ENCODE data around the gene PRKCE.

Gene PRKCE

GRCh38 chr2:46119453-46119852, 468.0 kb downstream of the PRKCE start:
- no peak overlapping the region for H3K9ac ChIP-seq (ENCODE audit: low read length in 2 of 2)
- H3K4me3 ChIP-seq (ENCODE audit: low read length in 2 of 2) = no peak overlapping the region
- H3K36me3 ChIP-seq (ENCODE audit: control insufficient read depth in 2 of 2, insufficient read depth in 2 of 2, low read length in 2 of 2) = no peaks in the 10 kb centered on the region
- no peaks in the 10 kb centered on the region for H3K4me1 ChIP-seq (ENCODE audit: control insufficient read depth, insufficient read depth, low read length)
- H3K27me3 ChIP-seq (ENCODE audit: control insufficient read depth in 1 of 2, insufficient read depth in 2 of 2, low read length in 2 of 2) = no peaks in the 10 kb centered on the region
- no peaks in the 10 kb centered on the region for H3K9me3 ChIP-seq (ENCODE audit: control insufficient read depth in 2 of 2, low read length in 2 of 2)
- H3K27ac ChIP-seq (ENCODE audit: low read length) = no peak overlapping the region

GRCh38 chr2:46120792-46121555, 469.5 kb downstream of the PRKCE start:
- H3K27me3 ChIP-seq (ENCODE audit: control insufficient read depth in 1 of 2, insufficient read depth in 2 of 2, low read length in 2 of 2) = no peaks in the 10 kb centered on the region
- H3K36me3 ChIP-seq (ENCODE audit: control insufficient read depth in 2 of 2, insufficient read depth in 2 of 2, low read length in 2 of 2) = no peaks in the 10 kb centered on the region
- H3K27ac ChIP-seq (ENCODE audit: low read length) = no peak overlapping the region
- no peaks in the 10 kb centered on the region for H3K9me3 ChIP-seq (ENCODE audit: control insufficient read depth in 2 of 2, low read length in 2 of 2)
- no peak overlapping the region for H3K4me3 ChIP-seq (ENCODE audit: low read length in 2 of 2)
- H3K9ac ChIP-seq (ENCODE audit: low read length in 2 of 2) = no peak overlapping the region
- no peaks in the 10 kb centered on the region for H3K4me1 ChIP-seq (ENCODE audit: control insufficient read depth, insufficient read depth, low read length)

- Histone ChIP-seq H3K9me3 (ENCODE audit: control insufficient read depth in 2 of 2, low read length in 2 of 2) (no peaks in the 10 kb centered on the region), H3K27me3 (ENCODE audit: control insufficient read depth in 1 of 2, insufficient read depth in 2 of 2, low read length in 2 of 2) (no peaks in the 10 kb centered on the region), H3K4me1 (ENCODE audit: control insufficient read depth, insufficient read depth, low read length) (no peaks in the 10 kb centered on the region), H3K9ac (ENCODE audit: low read length in 2 of 2) (no peak overlapping the region), H3K36me3 (ENCODE audit: control insufficient read depth in 2 of 2, insufficient read depth in 2 of 2, low read length in 2 of 2) (no peaks in the 10 kb centered on the region), H3K27ac (ENCODE audit: low read length) (no peak overlapping the region), H3K4me3 (ENCODE audit: low read length in 2 of 2) (no peak overlapping the region)
Observed at GRCh38 chr2:46122318-46122976, 471.0 kb downstream of the PRKCE start.

- no peak overlapping the region for H3K27ac ChIP-seq (ENCODE audit: low read length)
- H3K4me3 ChIP-seq (ENCODE audit: low read length in 2 of 2) = no peak overlapping the region
- H3K4me1 ChIP-seq (ENCODE audit: control insufficient read depth, insufficient read depth, low read length) = no peaks in the 10 kb centered on the region
- no peaks in the 10 kb centered on the region for H3K9me3 ChIP-seq (ENCODE audit: control insufficient read depth in 2 of 2, low read length in 2 of 2)
- H3K27me3 ChIP-seq (ENCODE audit: control insufficient read depth in 1 of 2, insufficient read depth in 2 of 2, low read length in 2 of 2) = no peaks in the 10 kb centered on the region
- H3K9ac ChIP-seq (ENCODE audit: low read length in 2 of 2) = no peak overlapping the region
- no peaks in the 10 kb centered on the region for H3K36me3 ChIP-seq (ENCODE audit: control insufficient read depth in 2 of 2, insufficient read depth in 2 of 2, low read length in 2 of 2)
Observed at GRCh38 chr2:46123013-46123412, 471.5 kb downstream of the PRKCE start.

GRCh38 chr2:46125798-46126197, 474.3 kb downstream of the PRKCE start:
- Histone ChIP-seq H3K4me1 (ENCODE audit: control insufficient read depth, insufficient read depth, low read length) (no peaks in the 10 kb centered on the region), H3K9ac (ENCODE audit: low read length in 2 of 2) (no peak overlapping the region), H3K36me3 (ENCODE audit: control insufficient read depth in 2 of 2, insufficient read depth in 2 of 2, low read length in 2 of 2) (no peaks in the 10 kb centered on the region), H3K27me3 (ENCODE audit: control insufficient read depth in 1 of 2, insufficient read depth in 2 of 2, low read length in 2 of 2) (no peaks in the 10 kb centered on the region), H3K9me3 (ENCODE audit: control insufficient read depth in 2 of 2, low read length in 2 of 2) (no peaks in the 10 kb centered on the region), H3K27ac (ENCODE audit: low read length) (no peak overlapping the region), H3K4me3 (ENCODE audit: low read length in 2 of 2) (no peak overlapping the region)

- Histone ChIP-seq H3K9me3 (ENCODE audit: control insufficient read depth in 2 of 2, low read length in 2 of 2) (no peaks in the 10 kb centered on the region), H3K4me3 (ENCODE audit: low read length in 2 of 2) (no peak overlapping the region), H3K36me3 (ENCODE audit: control insufficient read depth in 2 of 2, insufficient read depth in 2 of 2, low read length in 2 of 2) (no peaks in the 10 kb centered on the region), H3K27me3 (ENCODE audit: control insufficient read depth in 1 of 2, insufficient read depth in 2 of 2, low read length in 2 of 2) (no peaks in the 10 kb centered on the region), H3K9ac (ENCODE audit: low read length in 2 of 2) (no peak overlapping the region), H3K4me1 (ENCODE audit: control insufficient read depth, insufficient read depth, low read length) (no peaks in the 10 kb centered on the region), H3K27ac (ENCODE audit: low read length) (no peak overlapping the region)
Observed at GRCh38 chr2:46126571-46126970, 475.1 kb downstream of the PRKCE start.

GRCh38 chr2:46127176-46127575, 475.7 kb downstream of the PRKCE start:
- no peaks in the 10 kb centered on the region for H3K4me1 ChIP-seq (ENCODE audit: control insufficient read depth, insufficient read depth, low read length)
- H3K27ac ChIP-seq (ENCODE audit: low read length) = no peak overlapping the region
- no peak overlapping the region for H3K4me3 ChIP-seq (ENCODE audit: low read length in 2 of 2)
- H3K36me3 ChIP-seq (ENCODE audit: control insufficient read depth in 2 of 2, insufficient read depth in 2 of 2, low read length in 2 of 2) = no peaks in the 10 kb centered on the region
- no peak overlapping the region for H3K9ac ChIP-seq (ENCODE audit: low read length in 2 of 2)
- no peaks in the 10 kb centered on the region for H3K27me3 ChIP-seq (ENCODE audit: control insufficient read depth in 1 of 2, insufficient read depth in 2 of 2, low read length in 2 of 2)
- no peaks in the 10 kb centered on the region for H3K9me3 ChIP-seq (ENCODE audit: control insufficient read depth in 2 of 2, low read length in 2 of 2)

- Histone ChIP-seq H3K9me3 (ENCODE audit: control insufficient read depth in 2 of 2, low read length in 2 of 2) (no peaks in the 10 kb centered on the region), H3K4me3 (ENCODE audit: low read length in 2 of 2) (no peak overlapping the region), H3K9ac (ENCODE audit: low read length in 2 of 2) (no peak overlapping the region), H3K27ac (ENCODE audit: low read length) (no peak overlapping the region), H3K36me3 (ENCODE audit: control insufficient read depth in 2 of 2, insufficient read depth in 2 of 2, low read length in 2 of 2) (no peaks in the 10 kb centered on the region), H3K4me1 (ENCODE audit: control insufficient read depth, insufficient read depth, low read length) (peaks cover 5% of the 10 kb centered on the region), H3K27me3 (ENCODE audit: control insufficient read depth in 1 of 2, insufficient read depth in 2 of 2, low read length in 2 of 2) (no peaks in the 10 kb centered on the region)
Observed at GRCh38 chr2:46130511-46130910, 479.0 kb downstream of the PRKCE start.

- Histone ChIP-seq H3K4me3 (ENCODE audit: low read length in 2 of 2) (no peak overlapping the region), H3K27me3 (ENCODE audit: control insufficient read depth in 1 of 2, insufficient read depth in 2 of 2, low read length in 2 of 2) (no peaks in the 10 kb centered on the region), H3K27ac (ENCODE audit: low read length) (no peak overlapping the region), H3K4me1 (ENCODE audit: control insufficient read depth, insufficient read depth, low read length) (peaks cover 5% of the 10 kb centered on the region), H3K9ac (ENCODE audit: low read length in 2 of 2) (no peak overlapping the region), H3K36me3 (ENCODE audit: control insufficient read depth in 2 of 2, insufficient read depth in 2 of 2, low read length in 2 of 2) (no peaks in the 10 kb centered on the region), H3K9me3 (ENCODE audit: control insufficient read depth in 2 of 2, low read length in 2 of 2) (no peaks in the 10 kb centered on the region)
Observed at GRCh38 chr2:46132996-46133395, 481.5 kb downstream of the PRKCE start.

- no peaks in the 10 kb centered on the region for H3K36me3 ChIP-seq (ENCODE audit: control insufficient read depth in 2 of 2, insufficient read depth in 2 of 2, low read length in 2 of 2)
- no peak overlapping the region for H3K9ac ChIP-seq (ENCODE audit: low read length in 2 of 2)
- no peaks in the 10 kb centered on the region for H3K27me3 ChIP-seq (ENCODE audit: control insufficient read depth in 1 of 2, insufficient read depth in 2 of 2, low read length in 2 of 2)
- no peaks in the 10 kb centered on the region for H3K9me3 ChIP-seq (ENCODE audit: control insufficient read depth in 2 of 2, low read length in 2 of 2)
- no peak overlapping the region for H3K27ac ChIP-seq (ENCODE audit: low read length)
- peak overlapping the region in 1 of 2 donors; percentile 22 for H3K4me3 ChIP-seq (ENCODE audit: low read length in 2 of 2)
- peaks cover 5% of the 10 kb centered on the region for H3K4me1 ChIP-seq (ENCODE audit: control insufficient read depth, insufficient read depth, low read length)
Observed at GRCh38 chr2:46134531-46135227, 483.2 kb downstream of the PRKCE start.
